SK-N-SH (cell line): ENCODE results near the gene PARP4. TPM values are rescaled to one million over a fixed set of nuclear protein-coding genes. Genes with fewer than 3 reads are reported as not detected.
"Not testable (repeated sequence)": the region's sequence is repeated elsewhere in the genome, so short reads cannot be mapped to it uniquely, and the experiment has no call there.

Experiments
- CTCF ChIA-PET: fragments of 300-600, 350-600 bp; formaldehyde crosslinking; extraction: SDS; loops from one replicate; lab custom pipeline; 2021; lab: Yijun Ruan, JAX
- POLR2A ChIA-PET: fragments of 350-600 bp; sonication (Branson Sonifier 250); formaldehyde crosslinking; extraction: SDS; loops from one replicate; lab custom pipeline; 2020; ENCODE audit warnings: antibody characterized with exemption, inconsistent platforms; lab: Yijun Ruan, JAX
- DNase-seq: peaks from one replicate; pipeline ENCODE4 v3.0.0; 2012
- H2AFZ ChIP-seq: fragments of 200-600 bp; sonication (generic); 2 replicates; pipeline ENCODE4 v1.8.1; 2016; ENCODE audit warnings: antibody characterized with exemption, mild to moderate bottlenecking, low read depth
- H3F3A ChIP-seq: fragments of 200-600 bp; sonication (generic); replicated peaks from 2 replicates; pipeline ENCODE3; 2016; ENCODE audit warnings: antibody characterized with exemption, mild to moderate bottlenecking; ENCODE audit not compliant: insufficient read depth
- H3K27ac ChIP-seq, 2 experiments: fragments of 200-500 bp in 1 of 2; fragments of 200-600 bp in 1 of 2; sonication (Bioruptor generic) in 1 of 2; sonication (generic), shearing (Covaris generic) in 1 of 2; 2 replicates each; pipeline versions ENCODE4 v1.5.1 to v1.6.1; 2014 to 2016; ENCODE audit warnings: low read depth in 2 of 2, inconsistent platforms in 1 of 2, low read length in 1 of 2, mild to moderate bottlenecking in 1 of 2, mixed read lengths in 1 of 2
- H3K27me3 ChIP-seq: fragments of 200-600 bp; sonication (generic), shearing (Covaris generic); 2 replicates; pipeline ENCODE4 v1.6.1; 2016; ENCODE audit warnings: mixed run types; ENCODE audit not compliant: insufficient read depth
- H3K36me3 ChIP-seq, 2 experiments: fragments of 200-500 bp in 1 of 2; fragments of 200-600 bp in 1 of 2; sonication (Bioruptor generic) in 1 of 2; sonication (generic) in 1 of 2; replicated peaks in 1 of 2; 2 replicates each; pipeline versions ENCODE3 to v1.5.1; 2014 to 2016; ENCODE audit warnings: low read length in 1 of 2, mild to moderate bottlenecking in 1 of 2; ENCODE audit not compliant: insufficient read depth in 2 of 2, control insufficient read depth in 1 of 2
- H3K4me1 ChIP-seq, 2 experiments: fragments of 200-500 bp in 1 of 2; fragments of 200-600 bp in 1 of 2; sonication (Bioruptor generic) in 1 of 2; sonication (generic), shearing (Covaris generic) in 1 of 2; 2 replicates each; pipeline versions ENCODE4 v1.5.1 to v1.6.1; 2014 to 2016; ENCODE audit warnings: low read depth in 1 of 2, low read length in 1 of 2, mixed run types in 1 of 2; ENCODE audit not compliant: insufficient read depth in 2 of 2, control insufficient read depth in 1 of 2
- H3K4me2 ChIP-seq: fragments of 200-600 bp; sonication (generic), shearing (Covaris generic); 2 replicates; pipeline ENCODE4 v1.6.1; 2017; ENCODE audit warnings: mixed run types
- H3K4me3 ChIP-seq, 2 experiments: fragments of 200-500 bp in 1 of 2; fragments of 200-600 bp in 1 of 2; sonication (Bioruptor generic) in 1 of 2; sonication (generic), shearing (Covaris generic) in 1 of 2; 2 replicates each; pipeline versions ENCODE4 v1.5.1 to v1.8.1; 2014 to 2016; ENCODE audit warnings: low read depth in 2 of 2, inconsistent platforms in 1 of 2, low read length in 1 of 2, mild to moderate bottlenecking in 1 of 2, mixed read lengths in 1 of 2, moderate library complexity in 1 of 2
- H3K79me2 ChIP-seq: fragments of 200-600 bp; sonication (generic); 2 replicates; pipeline ENCODE4 v1.8.1; 2017; ENCODE audit warnings: mild to moderate bottlenecking; ENCODE audit not compliant: insufficient read depth
- H3K9ac ChIP-seq: fragments of 200-600 bp; sonication (generic); 2 replicates; pipeline ENCODE4 v1.6.1; 2017; ENCODE audit warnings: mixed run types
- H3K9me2 ChIP-seq: fragments of 200-600 bp; sonication (generic); 2 replicates; pipeline ENCODE4 v1.6.1; 2017; ENCODE audit warnings: mixed run types
- H3K9me3 ChIP-seq: fragments of 200-600 bp; sonication (generic); 2 replicates; pipeline ENCODE4 v1.6.1; 2017; ENCODE audit warnings: mixed run types, mild to moderate bottlenecking, moderate library complexity
- H4K20me1 ChIP-seq: fragments of 200-600 bp; sonication (generic); 2 replicates; pipeline ENCODE4 v1.6.1; 2017; ENCODE audit warnings: mild to moderate bottlenecking, mixed run types; ENCODE audit not compliant: insufficient read depth
- EZH2phosphoT487 ChIP-seq: fragments of 200-600 bp; sonication (generic); IDR thresholded peaks from 2 replicates; pipeline ENCODE4 v1.6.1; 2017; ENCODE audit warnings: low read depth, mixed run types, mild to moderate bottlenecking, antibody characterized with exemption, moderate library complexity, borderline replicate concordance
- GATA2 ChIP-seq: sonication (generic); formaldehyde crosslinking; IDR thresholded peaks from 2 replicates; pipeline ENCODE4 v1.5.0; 2020; ENCODE audit warnings: mild to moderate bottlenecking, missing genetic modification reagents
- MAX ChIP-seq: IDR thresholded peaks from 2 replicates; pipeline ENCODE4 v1.4.0; 2012; ENCODE audit warnings: low read depth
- NFIC ChIP-seq: IDR thresholded peaks from 2 replicates; pipeline ENCODE4 v1.4.0; 2012; ENCODE audit warnings: borderline replicate concordance
- NRF1 ChIP-seq: IDR thresholded peaks from 2 replicates; pipeline ENCODE4 v1.6.1; 2012; ENCODE audit warnings: low read depth, mild to moderate bottlenecking, low read length
- POLR2AphosphoS5 ChIP-seq: IDR thresholded peaks from 2 replicates; pipeline ENCODE4 v1.6.1; 2012; ENCODE audit warnings: low read depth, low read length
- SIN3A ChIP-seq: IDR thresholded peaks from 2 replicates; pipeline ENCODE4 v1.6.1; 2012; ENCODE audit warnings: low read depth, mild to moderate bottlenecking, low read length, moderate library complexity, borderline replicate concordance
- SMC3 ChIP-seq: IDR thresholded peaks from 2 replicates; pipeline ENCODE4 v1.6.1; 2012; ENCODE audit warnings: low read depth, low read length, improper control_type of control experiment
- TAF1 ChIP-seq: IDR thresholded peaks from 2 replicates; pipeline ENCODE4 v1.6.1; 2012; ENCODE audit warnings: low read depth, mild to moderate bottlenecking, low read length, moderate library complexity, borderline replicate concordance
- TCF12 ChIP-seq: IDR thresholded peaks from 2 replicates; pipeline ENCODE4 v1.4.0; 2012
- TEAD4 ChIP-seq: IDR thresholded peaks from 2 replicates; pipeline ENCODE4 v1.4.0; 2012; ENCODE audit warnings: mild to moderate bottlenecking, borderline replicate concordance; ENCODE audit not compliant: insufficient read depth
- USF2 ChIP-seq: fragments of 150-350 bp; IDR thresholded peaks from 2 replicates; pipeline ENCODE4 v1.6.1; 2017; ENCODE audit warnings: antibody characterized with exemption, low read length, low read depth, borderline replicate concordance
- YY1 ChIP-seq: IDR thresholded peaks from 2 replicates; pipeline ENCODE4 v1.4.0; 2012; ENCODE audit warnings: low read depth, mild to moderate bottlenecking
- WGBS: methylation state at CpG from one replicate; pipeline ENCODE4 v1.1.6; 2017; ENCODE audit warnings: low lambda C conversion rate; 5-methylcytosine and 5-hydroxymethylcytosine counted together
- polyA plus RNA-seq, 3 experiments: library from polyadenylated mRNA; depleted of rRNA; stranded (reverse); fragments of >200 nt; gene quantifications; 2 replicates each; pipeline ENCODE4 v1.2.3, GENCODE V29; 2012

Gene PARP4
- polyA plus RNA-seq, 1 of the 3 experiments (the other 2 are of a cell fraction) = 33.9 TPM

DNA sequence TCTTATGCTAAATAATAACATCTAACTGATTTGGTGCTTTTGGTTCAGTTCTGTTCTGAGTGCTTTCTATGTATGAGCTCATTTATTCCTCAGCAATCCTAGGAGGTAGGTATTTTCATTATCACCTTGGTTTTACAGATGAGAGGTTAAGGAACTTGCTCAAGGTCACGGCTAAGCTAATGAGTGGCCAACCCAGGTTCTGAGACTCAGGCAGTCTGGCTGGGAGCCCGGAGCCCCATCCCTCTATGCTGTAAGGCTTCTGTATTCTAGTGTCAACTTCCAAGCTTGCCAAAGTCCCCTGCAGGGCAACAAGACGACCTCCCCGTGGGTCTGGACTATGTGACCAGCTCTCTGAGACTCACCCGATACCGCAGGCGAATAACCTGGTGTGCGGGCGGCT lies 60.5 kb downstream of the PARP4 start:
- Histone ChIP-seq H3K9me2 (no peaks in the 10 kb centered on the region), H3K9me3 (no peaks in the 10 kb centered on the region), H3K27me3 (no peaks in the 10 kb centered on the region), H4K20me1 (no peaks in the 10 kb centered on the region), H3K4me2 (no peak overlapping the region), H3K9ac (no peak overlapping the region), H3K4me3 (no peak overlapping the region), H3K79me2 (no peaks in the 10 kb centered on the region), H3K36me3 (peaks cover 44 to 60% of the 10 kb centered on the region in 2 experiments), H3F3A (no peaks in the 10 kb centered on the region), H3K4me1 (no peaks in the 10 kb centered on the region), H3K27ac (no peak overlapping the region), H2AFZ (no peak overlapping the region)
- WGBS = 91% methylated on average over 9 of the region's 9 CpGs
- DNase-seq = no peak
- TF ChIP-seq GATA2 = no peak
- no peak for TF ChIP-seq NRF1
- TF ChIP-seq MAX = no peak
- no peak for TF ChIP-seq SMC3
- TF ChIP-seq EZH2phosphoT487 = no peak
- no peak for TF ChIP-seq SIN3A
- no peak for TF ChIP-seq POLR2AphosphoS5
- no peak for TF ChIP-seq YY1
- no peak for TF ChIP-seq TAF1
- TF ChIP-seq TEAD4 = no peak
- no peak for TF ChIP-seq NFIC
- ChIA-PET POLR2A (interaction anchor here (0.6 kb wide), 1 partner anchor 39 kb away, joined by 3 read pairs; no protein-coding TSS in a partner anchor), CTCF (no interaction called here)

GRCh38 chr13:24450530-24450929 lies 62.0 kb downstream of the PARP4 start:
- POLR2A ChIA-PET = no interaction called here
- no peak for DNase-seq
- Histone ChIP-seq H3K4me2 (no peak overlapping the region), H3K4me3 (no peak overlapping the region), H4K20me1 (no peaks in the 10 kb centered on the region), H3K4me1 (no peaks in the 10 kb centered on the region), H3K9me2 (no peaks in the 10 kb centered on the region), H3K9ac (no peak overlapping the region), H3K27ac (no peak overlapping the region), H3K79me2 (no peaks in the 10 kb centered on the region), H2AFZ (no peak overlapping the region), H3F3A (no peaks in the 10 kb centered on the region), H3K9me3 (no peaks in the 10 kb centered on the region), H3K36me3 (peaks cover 47 to 58% of the 10 kb centered on the region in 2 experiments), H3K27me3 (no peaks in the 10 kb centered on the region)
- TF ChIP-seq NRF1 = no peak
- no peak for TF ChIP-seq SIN3A
- no peak for TF ChIP-seq USF2
- TF ChIP-seq TCF12 = no peak
- no peak for TF ChIP-seq NFIC
- CTCF ChIA-PET = no interaction called here
- WGBS = 83% methylated on average over 6 of the region's 6 CpGs

GRCh38 chr13:24444851-24445250 lies 67.7 kb downstream of the PARP4 start:
- H2AFZ ChIP-seq, H3K79me2 ChIP-seq, CTCF ChIA-PET, H3K27ac ChIP-seq, H3K9me2 ChIP-seq, H3K4me2 ChIP-seq, H3F3A ChIP-seq, H3K9me3 ChIP-seq, H4K20me1 ChIP-seq, H3K4me3 ChIP-seq, H3K4me1 ChIP-seq, H3K27me3 ChIP-seq, H3K9ac ChIP-seq, DNase-seq, POLR2A ChIA-PET: not testable (repeated sequence)
- H3K36me3 ChIP-seq = peaks cover 43 to 58% of the 10 kb centered on the region in 2 experiments
- WGBS = 90% methylated on average over 9 of the region's 9 CpGs
